SK-N-SH treated with all-trans-retinoic acid at 6 μM for 48 hours (cell line): ENCODE measurements around the gene EIF4G2.

Experiments
- ATAC-seq: fragments of 200-7000 bp; cut with Tn5 transposase; 3 replicates; pipeline ENCODE4 v1.9.1; 2020; ENCODE audit warnings: mild to moderate bottlenecking, moderate library complexity
- ARNTL ChIP-seq: fragments of 450-650 bp; formaldehyde crosslinking; IDR thresholded peaks from 2 replicates; pipeline ENCODE4 v1.5.0; 2020; ENCODE audit warnings: low read depth, mild to moderate bottlenecking, moderate library complexity, borderline replicate concordance
- BACH2 ChIP-seq: fragments of 250-450 bp; sonication (Bioruptor Pico); IDR thresholded peaks from 2 replicates; pipeline ENCODE4 v1.9.0; 2021; ENCODE audit warnings: mild to moderate bottlenecking, borderline replicate concordance
- ESRRG ChIP-seq: fragments of 250-450 bp; sonication (Bioruptor Pico); IDR thresholded peaks from 2 replicates; pipeline ENCODE4 v1.6.1; 2021; ENCODE audit warnings: mild to moderate bottlenecking
- GLIS3 ChIP-seq: fragments of 250-450 bp; sonication (Bioruptor Pico); IDR thresholded peaks from 2 replicates; pipeline ENCODE4 v1.5.0; 2020; ENCODE audit warnings: mild to moderate bottlenecking, moderate library complexity
- ISL1 ChIP-seq: fragments of 250-450 bp; sonication (Bioruptor Pico); IDR thresholded peaks from 2 replicates; pipeline ENCODE4 v2.1.2; 2022; ENCODE audit warnings: mild to moderate bottlenecking, moderate library complexity
- OSR1 ChIP-seq: fragments of 250-450 bp; sonication (Bioruptor Pico); IDR thresholded peaks from 2 replicates; pipeline ENCODE4 v1.8.0; 2022; ENCODE audit warnings: moderate library complexity, mild to moderate bottlenecking, inconsistent platforms
- RARB ChIP-seq: fragments of 250-450 bp; sonication (Bioruptor Pico); IDR thresholded peaks from 2 replicates; pipeline ENCODE4 v1.8.0; 2021; ENCODE audit warnings: mild to moderate bottlenecking, moderate library complexity
- SNAI2 ChIP-seq: fragments of 250-450 bp; sonication (Bioruptor Pico); IDR thresholded peaks from 2 replicates; pipeline ENCODE4 v1.5.0; 2020; ENCODE audit warnings: mild to moderate bottlenecking, moderate library complexity
- TCF4 ChIP-seq: fragments of 250-450 bp; sonication (Bioruptor Pico); IDR thresholded peaks from 2 replicates; pipeline ENCODE4 v1.8.0; 2021; ENCODE audit warnings: mild to moderate bottlenecking, moderate library complexity, borderline replicate concordance
- TOX ChIP-seq: fragments of 250-450 bp; sonication (Bioruptor Pico); IDR thresholded peaks from 2 replicates; pipeline ENCODE4 v1.8.0; 2021; ENCODE audit warnings: mild to moderate bottlenecking, moderate library complexity, borderline replicate concordance
- ZC3H10 ChIP-seq: fragments of 250-450 bp; sonication (Bioruptor Pico); IDR thresholded peaks from 2 replicates; pipeline ENCODE4 v1.5.1; 2021; ENCODE audit warnings: mild to moderate bottlenecking, moderate library complexity
- ZFP3 ChIP-seq: fragments of 250-450 bp; sonication (Bioruptor Pico); IDR thresholded peaks from 2 replicates; pipeline ENCODE4 v1.5.0; 2020; ENCODE audit warnings: mild to moderate bottlenecking, moderate library complexity
- ZFP30 ChIP-seq: fragments of 450-650 bp; formaldehyde crosslinking; IDR thresholded peaks from 2 replicates; pipeline ENCODE4 v1.5.0; 2022; ENCODE audit warnings: mild to moderate bottlenecking, moderate library complexity
- ZNF70 ChIP-seq: fragments of 450-650 bp; formaldehyde crosslinking; IDR thresholded peaks from 2 replicates; pipeline ENCODE4 v1.5.0; 2020; ENCODE audit warnings: mild to moderate bottlenecking, moderate library complexity
- ZNF8 ChIP-seq: fragments of 450-650 bp; formaldehyde crosslinking; IDR thresholded peaks from 2 replicates; pipeline ENCODE4 v1.5.0; 2020; ENCODE audit warnings: mild to moderate bottlenecking, moderate library complexity
- TF ChIP-seq, protein P1 (sequence below): fragments of 250-450 bp; sonication (Bioruptor Pico); IDR thresholded peaks from 2 replicates; pipeline ENCODE4 v1.5.1; 2020; ENCODE audit warnings: low read depth, mild to moderate bottlenecking, moderate library complexity
- TF ChIP-seq, protein P2 (sequence below): fragments of 250-450 bp; sonication (Bioruptor Pico); IDR thresholded peaks from 2 replicates; pipeline ENCODE4 v1.8.0; 2021; ENCODE audit warnings: low read depth, mild to moderate bottlenecking, moderate library complexity, borderline replicate concordance
- TF ChIP-seq, protein P3 (sequence below): fragments of 250-450 bp; sonication (Bioruptor Pico); IDR thresholded peaks from 2 replicates; pipeline ENCODE4 v1.8.0; 2020; ENCODE audit warnings: mild to moderate bottlenecking, moderate library complexity, borderline replicate concordance
- TF ChIP-seq, protein P4 (sequence below): fragments of 250-450 bp; sonication (Bioruptor Pico); IDR thresholded peaks from 2 replicates; pipeline ENCODE4 v1.5.0; 2020; ENCODE audit warnings: mild to moderate bottlenecking, moderate library complexity

EIF4G2 gene

DNA sequence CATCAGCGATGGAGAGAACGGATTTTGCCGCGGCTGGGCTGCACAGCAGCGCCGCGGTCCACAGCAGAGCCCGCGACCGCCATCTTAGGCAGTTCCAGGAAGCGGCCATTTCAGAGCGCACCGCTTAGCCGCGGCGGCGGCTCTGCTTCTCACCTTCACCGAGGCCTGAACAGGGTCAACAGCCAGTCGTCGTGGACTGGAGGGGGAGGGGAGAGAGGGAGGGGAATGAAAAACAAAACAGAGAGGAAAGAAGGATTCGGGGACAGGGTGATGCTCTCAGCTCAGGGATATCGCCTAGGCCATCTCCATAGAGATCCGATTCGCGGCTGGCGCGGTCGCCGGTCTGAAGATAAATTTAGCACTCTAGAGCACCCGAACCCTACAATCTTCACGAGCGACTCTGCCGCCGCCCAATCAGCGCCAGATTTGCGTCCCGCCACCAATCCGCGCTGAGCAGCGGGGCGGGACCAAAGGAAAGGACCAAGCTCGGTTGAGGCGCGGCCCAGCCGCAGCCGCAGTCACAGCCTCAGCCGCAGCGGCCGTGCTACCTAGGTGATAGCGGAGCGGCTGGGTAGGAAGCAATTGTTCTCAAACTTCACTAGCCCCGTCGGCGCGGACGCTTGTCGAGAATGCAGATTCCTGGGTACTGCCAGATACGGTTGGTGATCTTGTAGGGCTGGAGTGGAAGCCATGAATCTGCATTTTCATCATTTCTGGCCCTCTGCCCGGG lies 49.1 kb upstream of the EIF4G2 start, which contains the start of gene ZBED5 (continued):
- no peak for TF ChIP-seq ISL1 (CRISPR knock-in tag)
- no peak for TF ChIP-seq ESRRG (CRISPR knock-in tag)
- TF ChIP-seq OSR1 (CRISPR knock-in tag) = no peak
- TF ChIP-seq TOX = no peak; the same call in 1 of the 2 replicates
- TF ChIP-seq, protein P1, sequence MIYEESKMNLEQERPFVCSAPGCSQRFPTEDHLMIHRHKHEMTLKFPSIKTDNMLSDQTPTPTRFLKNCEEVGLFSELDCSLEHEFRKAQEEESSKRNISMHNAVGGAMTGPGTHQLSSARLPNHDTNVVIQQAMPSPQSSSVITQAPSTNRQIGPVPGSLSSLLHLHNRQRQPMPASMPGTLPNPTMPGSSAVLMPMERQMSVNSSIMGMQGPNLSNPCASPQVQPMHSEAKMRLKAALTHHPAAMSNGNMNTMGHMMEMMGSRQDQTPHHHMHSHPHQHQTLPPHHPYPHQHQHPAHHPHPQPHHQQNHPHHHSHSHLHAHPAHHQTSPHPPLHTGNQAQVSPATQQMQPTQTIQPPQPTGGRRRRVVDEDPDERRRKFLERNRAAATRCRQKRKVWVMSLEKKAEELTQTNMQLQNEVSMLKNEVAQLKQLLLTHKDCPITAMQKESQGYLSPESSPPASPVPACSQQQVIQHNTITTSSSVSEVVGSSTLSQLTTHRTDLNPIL (CRISPR knock-in tag) = peak; percentile 6; the same call in 1 of the 2 replicates
- no peak for TF ChIP-seq TCF4 (CRISPR knock-in tag)
- no peak for TF ChIP-seq ZNF8 (CRISPR knock-in tag)

DNA sequence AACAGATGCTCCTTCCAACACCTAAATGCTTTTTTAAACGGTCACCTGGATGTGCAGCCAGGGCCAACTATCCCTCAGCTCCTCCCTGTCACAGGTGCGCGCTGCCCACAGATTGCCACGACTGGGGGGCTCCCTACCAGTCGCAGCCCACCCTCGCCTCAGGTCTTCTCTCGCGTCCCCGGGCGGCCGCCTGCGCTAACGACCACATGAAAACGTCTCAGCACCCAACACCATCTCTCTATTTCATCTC lies 48.7 kb upstream of the EIF4G2 start:
- ATAC-seq = peak; percentile 10
- TF ChIP-seq ZFP30 = no peak
- TF ChIP-seq TOX = no peak
- no peak for TF ChIP-seq ZFP3 (CRISPR knock-in tag)
- TF ChIP-seq GLIS3 (CRISPR knock-in tag) = no peak
- TF ChIP-seq SNAI2 = no peak
- TF ChIP-seq ZNF8 (CRISPR knock-in tag) = no peak
- no peak for TF ChIP-seq ZC3H10
- no peak for TF ChIP-seq BACH2
- no peak for TF ChIP-seq ARNTL (CRISPR knock-in tag)
- no peak for TF ChIP-seq RARB (CRISPR knock-in tag)

DNA sequence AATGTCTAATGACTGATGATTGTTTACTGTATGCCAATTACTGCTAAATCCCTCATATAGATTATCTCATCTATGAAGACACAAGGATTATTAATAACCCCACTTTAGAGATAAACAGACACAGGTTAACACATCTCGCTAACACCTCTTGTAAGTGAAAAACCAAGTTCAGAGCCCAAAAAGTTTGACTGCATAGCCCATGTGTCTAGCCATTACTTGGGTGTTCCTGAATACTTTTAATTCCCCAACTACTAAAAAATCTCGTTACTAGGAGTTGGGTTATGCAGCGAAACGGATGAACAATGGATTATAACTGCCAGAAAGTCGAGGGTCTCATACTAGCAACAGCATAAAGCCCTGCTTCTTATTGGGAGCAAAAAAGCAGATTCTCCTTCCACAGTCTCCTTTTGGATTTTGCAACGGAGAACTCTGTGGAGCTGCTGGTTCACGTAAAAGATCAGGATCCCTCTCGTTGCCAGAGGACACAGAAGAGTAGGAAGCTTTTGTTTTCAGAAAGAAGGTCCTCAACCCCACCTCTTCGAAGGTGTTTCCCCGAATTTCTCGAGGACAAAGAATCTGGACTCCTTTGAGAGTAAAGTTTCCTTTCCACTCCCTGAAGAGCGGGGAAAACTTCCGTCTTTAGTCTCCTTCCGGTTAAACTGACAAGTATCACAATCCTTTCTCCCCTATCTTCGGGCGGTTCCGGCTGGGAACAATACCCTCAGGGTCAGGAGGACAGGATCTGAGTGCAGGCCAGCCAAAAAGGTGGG lies 48.1 kb upstream of the EIF4G2 start:
- ATAC-seq = peak; percentile 24
- TF ChIP-seq ESRRG (CRISPR knock-in tag) = no peak
- TF ChIP-seq, protein P2, sequence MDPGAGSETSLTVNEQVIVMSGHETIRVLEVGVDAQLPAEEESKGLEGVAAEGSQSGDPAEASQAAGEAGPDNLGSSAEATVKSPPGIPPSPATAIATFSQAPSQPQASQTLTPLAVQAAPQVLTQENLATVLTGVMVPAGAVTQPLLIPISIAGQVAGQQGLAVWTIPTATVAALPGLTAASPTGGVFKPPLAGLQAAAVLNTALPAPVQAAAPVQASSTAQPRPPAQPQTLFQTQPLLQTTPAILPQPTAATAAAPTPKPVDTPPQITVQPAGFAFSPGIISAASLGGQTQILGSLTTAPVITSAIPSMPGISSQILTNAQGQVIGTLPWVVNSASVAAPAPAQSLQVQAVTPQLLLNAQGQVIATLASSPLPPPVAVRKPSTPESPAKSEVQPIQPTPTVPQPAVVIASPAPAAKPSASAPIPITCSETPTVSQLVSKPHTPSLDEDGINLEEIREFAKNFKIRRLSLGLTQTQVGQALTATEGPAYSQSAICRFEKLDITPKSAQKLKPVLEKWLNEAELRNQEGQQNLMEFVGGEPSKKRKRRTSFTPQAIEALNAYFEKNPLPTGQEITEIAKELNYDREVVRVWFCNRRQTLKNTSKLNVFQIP (CRISPR knock-in tag) = no peak

DNA sequence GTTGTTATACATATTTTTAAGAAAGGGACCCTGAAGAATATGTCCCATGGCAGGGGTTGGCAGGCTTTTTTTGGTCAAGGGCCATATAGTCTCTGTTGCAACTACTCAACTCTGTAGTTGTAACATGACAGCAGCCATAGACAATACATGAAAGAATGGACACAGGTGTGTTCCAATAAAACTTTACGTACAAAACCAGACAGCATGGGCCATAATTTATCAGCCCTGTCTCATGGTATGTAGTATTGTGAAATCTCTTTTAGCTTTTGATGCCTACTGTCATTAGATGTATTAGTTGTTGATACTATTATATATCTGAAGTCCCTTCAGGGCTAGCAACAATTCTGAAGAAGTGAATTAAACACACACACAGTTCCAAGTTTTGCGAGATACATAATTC lies 46.6 kb upstream of the EIF4G2 start:
- no peak for ATAC-seq
- TF ChIP-seq TOX (no peak), ZC3H10 (no peak), ZNF70 (no peak), ZFP30 (no peak), ZFP3 (CRISPR knock-in tag) (no peak), OSR1 (CRISPR knock-in tag) (no peak), BACH2 (no peak), RARB (CRISPR knock-in tag) (no peak)
- TF ChIP-seq, protein P2 (CRISPR knock-in tag) = no peak
- TF ChIP-seq, protein P3, sequence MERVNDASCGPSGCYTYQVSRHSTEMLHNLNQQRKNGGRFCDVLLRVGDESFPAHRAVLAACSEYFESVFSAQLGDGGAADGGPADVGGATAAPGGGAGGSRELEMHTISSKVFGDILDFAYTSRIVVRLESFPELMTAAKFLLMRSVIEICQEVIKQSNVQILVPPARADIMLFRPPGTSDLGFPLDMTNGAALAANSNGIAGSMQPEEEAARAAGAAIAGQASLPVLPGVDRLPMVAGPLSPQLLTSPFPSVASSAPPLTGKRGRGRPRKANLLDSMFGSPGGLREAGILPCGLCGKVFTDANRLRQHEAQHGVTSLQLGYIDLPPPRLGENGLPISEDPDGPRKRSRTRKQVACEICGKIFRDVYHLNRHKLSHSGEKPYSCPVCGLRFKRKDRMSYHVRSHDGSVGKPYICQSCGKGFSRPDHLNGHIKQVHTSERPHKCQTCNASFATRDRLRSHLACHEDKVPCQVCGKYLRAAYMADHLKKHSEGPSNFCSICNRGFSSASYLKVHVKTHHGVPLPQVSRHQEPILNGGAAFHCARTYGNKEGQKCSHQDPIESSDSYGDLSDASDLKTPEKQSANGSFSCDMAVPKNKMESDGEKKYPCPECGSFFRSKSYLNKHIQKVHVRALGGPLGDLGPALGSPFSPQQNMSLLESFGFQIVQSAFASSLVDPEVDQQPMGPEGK (CRISPR knock-in tag) = no peak
- TF ChIP-seq, protein P4, sequence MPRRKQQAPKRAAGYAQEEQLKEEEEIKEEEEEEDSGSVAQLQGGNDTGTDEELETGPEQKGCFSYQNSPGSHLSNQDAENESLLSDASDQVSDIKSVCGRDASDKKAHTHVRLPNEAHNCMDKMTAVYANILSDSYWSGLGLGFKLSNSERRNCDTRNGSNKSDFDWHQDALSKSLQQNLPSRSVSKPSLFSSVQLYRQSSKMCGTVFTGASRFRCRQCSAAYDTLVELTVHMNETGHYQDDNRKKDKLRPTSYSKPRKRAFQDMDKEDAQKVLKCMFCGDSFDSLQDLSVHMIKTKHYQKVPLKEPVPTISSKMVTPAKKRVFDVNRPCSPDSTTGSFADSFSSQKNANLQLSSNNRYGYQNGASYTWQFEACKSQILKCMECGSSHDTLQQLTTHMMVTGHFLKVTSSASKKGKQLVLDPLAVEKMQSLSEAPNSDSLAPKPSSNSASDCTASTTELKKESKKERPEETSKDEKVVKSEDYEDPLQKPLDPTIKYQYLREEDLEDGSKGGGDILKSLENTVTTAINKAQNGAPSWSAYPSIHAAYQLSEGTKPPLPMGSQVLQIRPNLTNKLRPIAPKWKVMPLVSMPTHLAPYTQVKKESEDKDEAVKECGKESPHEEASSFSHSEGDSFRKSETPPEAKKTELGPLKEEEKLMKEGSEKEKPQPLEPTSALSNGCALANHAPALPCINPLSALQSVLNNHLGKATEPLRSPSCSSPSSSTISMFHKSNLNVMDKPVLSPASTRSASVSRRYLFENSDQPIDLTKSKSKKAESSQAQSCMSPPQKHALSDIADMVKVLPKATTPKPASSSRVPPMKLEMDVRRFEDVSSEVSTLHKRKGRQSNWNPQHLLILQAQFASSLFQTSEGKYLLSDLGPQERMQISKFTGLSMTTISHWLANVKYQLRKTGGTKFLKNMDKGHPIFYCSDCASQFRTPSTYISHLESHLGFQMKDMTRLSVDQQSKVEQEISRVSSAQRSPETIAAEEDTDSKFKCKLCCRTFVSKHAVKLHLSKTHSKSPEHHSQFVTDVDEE (CRISPR knock-in tag) = no peak
